Tibial nerve (tissue), 4 donors: ENCODE results near the gene CA10. TPM values are rescaled to one million over a fixed set of nuclear protein-coding genes. Genes with fewer than 3 reads are reported as not detected.

ENCODE experiments used
- DNase-seq, 2 donors: peaks; one replicate each; pipeline ENCODE4 v3.0.0-alpha.2; 2019; ENCODE audit warnings: low spot score in 2 of 2
- H3K27ac ChIP-seq, 4 donors: fragments of 200-600 bp; sonication (generic) in 3 of 4; one replicate each; pipeline ENCODE4 v1.5.1; 2017 to 2019; ENCODE audit warnings: mild to moderate bottlenecking in 1 of 4
- H3K27me3 ChIP-seq, 2 donors: fragments of 200-600 bp; sonication (generic) in 1 of 2; one replicate each; pipeline versions ENCODE4 v1.5.1 to v1.6.0; 2017 to 2019
- H3K36me3 ChIP-seq, 3 donors: fragments of 200-600 bp; sonication (generic); one replicate each; pipeline ENCODE4 v1.5.1; 2018 to 2019
- H3K4me1 ChIP-seq, 4 donors: fragments of 200-600 bp; sonication (generic) in 3 of 4; one replicate each; pipeline ENCODE4 v1.5.1; 2017 to 2019
- H3K4me3 ChIP-seq, 4 donors: fragments of 200-600 bp; sonication (generic) in 3 of 4; one replicate each; pipeline ENCODE4 v1.5.1; 2017 to 2019; ENCODE audit warnings: mild to moderate bottlenecking in 1 of 4, moderate library complexity in 1 of 4
- H3K9me3 ChIP-seq, 4 donors: fragments of 200-600 bp; sonication (generic) in 3 of 4; one replicate each; pipeline ENCODE4 v1.5.1; 2017 to 2019
- CTCF ChIP-seq, 5 experiments: fragments of 200-600 bp in 3 of 5; fragments of 450-650 bp in 2 of 5; sonication (generic) in 3 of 5; IDR thresholded peaks; one replicate each; pipeline ENCODE4 v1.5.1; 2016 to 2019; ENCODE audit warnings: antibody characterized with exemption in 5 of 5, mild to moderate bottlenecking in 3 of 5, moderate library complexity in 2 of 5
- EP300 ChIP-seq, 2 donors: sonication (generic); formaldehyde crosslinking; IDR thresholded peaks; one replicate each; pipeline ENCODE4 v1.6.1; 2017; ENCODE audit warnings: antibody characterized with exemption in 2 of 2, mild to moderate bottlenecking in 1 of 2
- POLR2A ChIP-seq, 2 donors: fragments of 450-650 bp; IDR thresholded peaks; one replicate each; pipeline ENCODE4 v1.6.1; 2017; ENCODE audit warnings: antibody characterized with exemption in 2 of 2, mild to moderate bottlenecking in 2 of 2, moderate library complexity in 2 of 2
- WGBS, 2 donors: methylation state at CpG; one replicate each; pipeline ENCODE4 v1.1.5; 2018; 5-methylcytosine and 5-hydroxymethylcytosine counted together
- total RNA-seq, 4 donors: library from RNA; depleted of rRNA; stranded (reverse); fragments of >200 nt; gene quantifications; one replicate each; pipeline ENCODE4 v1.1.0, GENCODE V29; 2016

The CA10 gene
- total RNA-seq, 4 donors from 2014 or later = not detected

- DNase-seq = no peak
- Histone ChIP-seq H3K36me3 (no peaks in the 10 kb centered on the region), H3K4me1 (peaks cover 0 to 17% (median 3%) of the 10 kb centered on the region in 4 donors), H3K27ac (no peak overlapping the region), H3K9me3 (peaks cover 0 to 5% (median 0%) of the 10 kb centered on the region in 4 donors), H3K27me3 (peaks cover 0 to 50% of the 10 kb centered on the region in 2 donors), H3K4me3 (peak overlapping the region in 1 of 4 donors; percentile 4)
- TF ChIP-seq POLR2A (IDR thresholded peaks at IDR 0.05) (no peak), EP300 (IDR thresholded peaks at IDR 0.05) (no peak), CTCF (IDR thresholded peaks at IDR 0.05) (no peak)
- WGBS, 2 donors = 2 to 4% methylated on average over 41 to 46 of the region's 68 CpGs
Observed at GRCh38 chr17:52157603-52158449, 688 bp downstream of the CA10 start.

GRCh38 chr17:52156576-52157570, 1.6 kb downstream of the CA10 start:
- Histone ChIP-seq H3K4me1 (peaks cover 0 to 17% (median 3%) of the 10 kb centered on the region in 4 donors), H3K36me3 (no peaks in the 10 kb centered on the region), H3K9me3 (no peaks in the 10 kb centered on the region), H3K4me3 (no peak overlapping the region), H3K27me3 (peaks cover 0 to 49% of the 10 kb centered on the region in 2 donors), H3K27ac (no peak overlapping the region)
- no peak for DNase-seq
- TF ChIP-seq CTCF (IDR thresholded peaks at IDR 0.05) = no peak
- no peak for TF ChIP-seq POLR2A (IDR thresholded peaks at IDR 0.05)
- TF ChIP-seq EP300 (IDR thresholded peaks at IDR 0.05) = no peak
- 15 to 16% methylated on average over 14 of the region's 14 CpGs for WGBS, 2 donors

- Histone ChIP-seq H3K27ac (no peak overlapping the region), H3K36me3 (no peaks in the 10 kb centered on the region), H3K4me3 (no peak overlapping the region), H3K9me3 (no peaks in the 10 kb centered on the region), H3K4me1 (peaks cover 0 to 17% (median 3%) of the 10 kb centered on the region in 4 donors), H3K27me3 (peaks cover 0 to 42% of the 10 kb centered on the region in 2 donors)
- no peak for TF ChIP-seq EP300 (IDR thresholded peaks at IDR 0.05)
- no peak for TF ChIP-seq POLR2A (IDR thresholded peaks at IDR 0.05)
- no peak for TF ChIP-seq CTCF (IDR thresholded peaks at IDR 0.05)
- DNase-seq = no peak
Observed at GRCh38 chr17:52155301-52155700, 3.2 kb downstream of the CA10 start.

- Histone ChIP-seq H3K4me1 (peaks cover 0 to 17% (median 3%) of the 10 kb centered on the region in 4 donors), H3K27ac (no peak overlapping the region), H3K27me3 (peaks cover 0 to 34% of the 10 kb centered on the region in 2 donors), H3K4me3 (no peak overlapping the region), H3K36me3 (no peaks in the 10 kb centered on the region), H3K9me3 (no peaks in the 10 kb centered on the region)
- WGBS, 2 donors = 61 to 65% methylated on average over 4 of the region's 4 CpGs
- no peak for TF ChIP-seq CTCF (IDR thresholded peaks at IDR 0.05)
- TF ChIP-seq POLR2A (IDR thresholded peaks at IDR 0.05) = no peak
- no peak for TF ChIP-seq EP300 (IDR thresholded peaks at IDR 0.05)
- no peak for DNase-seq
Observed at GRCh38 chr17:52154466-52154865, 4.0 kb downstream of the CA10 start.
